Measurements from ENCODE around the gene ZNF423.

GRCh38 chr16:49510141-49510540, 345.8 kb downstream of the ZNF423 start:
- TF ChIP-seq YY1 (IDR thresholded peaks at IDR 0.05; ENCODE audit: insufficient read depth, insufficient read length) (no peak), ZNF274 (IDR thresholded peaks at IDR 0.05; ENCODE audit: low read depth, low read length) (no peak), SUZ12 (IDR thresholded peaks at IDR 0.05; ENCODE audit: extremely low read depth, insufficient read depth, insufficient read length) (no peak)
